ENCODE results near the gene KIRREL3. TPM values are rescaled to one million over a fixed set of nuclear protein-coding genes. Genes with fewer than 3 reads are reported as not detected.

KIRREL3 gene
- total RNA-seq, 4 donors from 2014 or later: 0.19 TPM; not detected in 3

DNA sequence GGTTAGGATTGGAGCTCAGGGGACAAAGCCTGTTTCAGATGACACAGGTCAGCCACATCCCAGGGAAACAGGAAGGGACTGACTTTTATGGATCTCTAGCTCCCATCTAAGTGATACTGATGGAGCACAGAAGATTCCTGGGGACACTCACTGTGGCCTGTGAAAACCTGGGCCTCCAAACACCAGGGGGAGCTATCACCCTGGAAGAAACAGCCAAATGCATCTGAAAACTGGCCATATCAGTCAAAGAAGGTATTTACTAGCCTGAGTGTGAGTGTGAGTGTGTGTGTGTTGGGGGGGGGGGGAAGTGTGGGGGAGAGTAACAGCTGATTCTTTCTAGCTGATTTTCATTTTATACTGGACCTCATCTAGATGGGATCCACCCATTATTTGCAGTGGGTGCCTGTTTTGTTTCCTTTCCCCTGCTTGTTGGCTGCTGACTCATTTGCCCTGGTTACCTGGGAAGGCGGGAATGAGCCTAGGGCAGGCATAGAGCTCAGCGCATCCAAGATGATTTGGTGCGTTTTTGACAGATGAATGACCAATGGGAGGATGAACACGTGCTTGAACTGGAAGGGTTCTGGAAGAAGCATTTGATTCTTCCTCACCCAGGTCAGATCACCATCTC is 284.0 kb downstream of the KIRREL3 start:
- Histone ChIP-seq H3K4me3 (no peak overlapping the region), H3K27me3 (peaks cover 0 to 42% (median 0%) of the 10 kb centered on the region in 4 donors), H3K27ac (no peak overlapping the region), H3K36me3 (no peaks in the 10 kb centered on the region), H3K4me1 (no peaks in the 10 kb centered on the region), H3K9me3 (no peaks in the 10 kb centered on the region)
- intact Hi-C loops (cut with DNase I): no loop called here
- TF ChIP-seq, protein P1, sequence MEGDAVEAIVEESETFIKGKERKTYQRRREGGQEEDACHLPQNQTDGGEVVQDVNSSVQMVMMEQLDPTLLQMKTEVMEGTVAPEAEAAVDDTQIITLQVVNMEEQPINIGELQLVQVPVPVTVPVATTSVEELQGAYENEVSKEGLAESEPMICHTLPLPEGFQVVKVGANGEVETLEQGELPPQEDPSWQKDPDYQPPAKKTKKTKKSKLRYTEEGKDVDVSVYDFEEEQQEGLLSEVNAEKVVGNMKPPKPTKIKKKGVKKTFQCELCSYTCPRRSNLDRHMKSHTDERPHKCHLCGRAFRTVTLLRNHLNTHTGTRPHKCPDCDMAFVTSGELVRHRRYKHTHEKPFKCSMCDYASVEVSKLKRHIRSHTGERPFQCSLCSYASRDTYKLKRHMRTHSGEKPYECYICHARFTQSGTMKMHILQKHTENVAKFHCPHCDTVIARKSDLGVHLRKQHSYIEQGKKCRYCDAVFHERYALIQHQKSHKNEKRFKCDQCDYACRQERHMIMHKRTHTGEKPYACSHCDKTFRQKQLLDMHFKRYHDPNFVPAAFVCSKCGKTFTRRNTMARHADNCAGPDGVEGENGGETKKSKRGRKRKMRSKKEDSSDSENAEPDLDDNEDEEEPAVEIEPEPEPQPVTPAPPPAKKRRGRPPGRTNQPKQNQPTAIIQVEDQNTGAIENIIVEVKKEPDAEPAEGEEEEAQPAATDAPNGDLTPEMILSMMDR (IDR thresholded peaks at IDR 0.05): peak in 5 of 6 experiments; percentile 27 to 49 (median 41)
- no peak for TF ChIP-seq POLR2A (IDR thresholded peaks at IDR 0.05)
- no peak for DNase-seq
- WGBS, 2 donors: 32 to 45% methylated on average over 2 to 4 of the region's 4 CpGs

DNA sequence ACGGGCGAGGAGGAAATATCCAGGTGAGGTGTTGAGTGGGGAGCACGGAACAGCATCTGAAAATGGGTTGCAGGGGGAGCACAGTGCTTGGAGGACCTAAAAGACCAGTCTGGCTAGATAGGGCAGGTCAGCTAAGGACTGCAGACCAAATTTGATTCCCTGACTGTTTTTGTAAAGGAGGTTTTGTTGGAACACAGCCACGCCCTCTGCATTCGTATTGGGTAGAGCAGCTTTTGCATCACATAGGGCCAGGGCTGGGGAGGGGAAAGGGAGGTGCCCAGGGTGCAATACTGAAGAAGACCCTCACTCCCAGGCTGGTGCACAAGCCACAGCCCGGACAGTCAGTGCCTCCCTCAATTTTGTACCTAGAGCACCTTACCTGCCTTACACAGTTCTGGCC is 286.8 kb downstream of the KIRREL3 start:
- no peak overlapping the region for H3K4me3 ChIP-seq
- TF ChIP-seq, protein P1 (IDR thresholded peaks at IDR 0.05): no peak
- TF ChIP-seq POLR2A (IDR thresholded peaks at IDR 0.05): no peak
- H3K27me3 ChIP-seq: peaks cover 0 to 60% (median 0%) of the 10 kb centered on the region in 4 donors
- intact Hi-C loops (cut with DNase I): no loop called here
- no peak for DNase-seq
- H3K9me3 ChIP-seq: no peaks in the 10 kb centered on the region
- 68 to 72% methylated on average over 5 to 6 of the region's 6 CpGs for WGBS, 2 donors
- H3K36me3 ChIP-seq: no peaks in the 10 kb centered on the region
- no peaks in the 10 kb centered on the region for H3K4me1 ChIP-seq
- H3K27ac ChIP-seq: no peak overlapping the region

DNA sequence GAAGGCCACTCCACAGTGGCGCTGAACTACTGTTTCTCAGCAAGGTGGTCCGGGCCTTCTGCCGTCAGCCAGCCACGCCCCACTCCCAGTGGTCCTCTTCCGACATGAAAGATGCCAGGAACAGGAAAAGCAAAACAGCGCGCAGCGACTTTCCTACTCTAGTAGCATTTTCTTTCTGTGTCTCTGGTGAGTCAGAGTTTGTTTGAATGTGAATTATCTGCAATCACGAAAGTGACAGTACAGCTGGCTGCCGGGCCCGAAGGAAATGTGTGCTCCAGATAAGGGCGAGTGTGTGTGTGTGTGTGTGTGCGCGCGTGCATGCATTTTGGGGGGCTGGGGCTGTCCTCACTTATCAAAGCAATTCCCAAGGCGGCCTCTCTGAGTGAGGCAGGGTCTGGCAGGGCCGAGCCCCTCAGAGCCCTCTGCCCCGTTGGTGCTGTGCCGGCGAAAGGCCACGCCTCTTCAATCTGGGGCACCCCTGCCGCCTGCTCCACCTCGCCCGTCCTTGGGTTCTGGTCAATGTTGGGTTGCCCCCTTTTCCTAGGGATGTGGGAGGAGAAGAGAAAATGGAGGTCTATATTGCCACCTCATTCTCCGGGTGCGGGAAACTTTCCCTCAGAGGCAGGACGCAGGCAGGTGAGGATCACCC is 288.5 kb downstream of the KIRREL3 start:
- intact Hi-C loops (cut with DNase I): no loop called here
- no peak for DNase-seq

DNA sequence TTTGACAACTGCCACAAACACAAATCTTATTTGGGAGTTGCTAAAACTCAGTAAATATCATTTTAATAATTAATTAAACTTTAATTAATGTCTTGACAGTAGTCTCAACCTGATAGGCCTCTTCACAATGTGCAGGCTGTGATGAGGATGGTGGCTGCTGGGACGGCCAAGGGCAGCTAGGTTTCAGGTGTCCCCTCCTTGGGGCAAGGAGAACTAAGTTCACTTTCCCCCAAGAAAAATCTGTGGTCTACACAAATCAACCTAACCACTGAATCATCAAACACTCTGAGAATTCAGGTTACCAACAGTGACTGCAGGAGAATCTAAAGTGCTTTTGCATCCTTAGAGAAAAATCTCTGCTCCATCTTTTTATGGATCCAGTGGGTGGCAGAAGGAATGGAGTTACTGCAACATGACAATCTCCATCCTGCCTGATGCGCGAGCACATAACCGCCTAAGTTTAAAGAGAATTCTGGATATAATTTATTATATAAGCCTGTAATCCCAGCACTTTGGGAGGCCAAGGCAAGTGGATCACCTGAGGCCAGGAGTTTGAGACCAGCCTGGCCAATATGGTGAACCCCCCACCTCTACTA is 289.7 kb downstream of the KIRREL3 start:
- H3K4me1 ChIP-seq: no peaks in the 10 kb centered on the region
- H3K27me3 ChIP-seq: peaks cover 0 to 54% (median 0%) of the 10 kb centered on the region in 4 donors
- no peak overlapping the region for H3K4me3 ChIP-seq
- 87 to 92% methylated on average over 3 to 4 of the region's 4 CpGs for WGBS, 2 donors
- TF ChIP-seq, protein P1 (IDR thresholded peaks at IDR 0.05): no peak
- no peak for TF ChIP-seq POLR2A (IDR thresholded peaks at IDR 0.05)
- H3K27ac ChIP-seq: no peak overlapping the region
- no peaks in the 10 kb centered on the region for H3K36me3 ChIP-seq
- no peaks in the 10 kb centered on the region for H3K9me3 ChIP-seq
- no peak for DNase-seq
- intact Hi-C loops (cut with DNase I): no loop called here

More for the DNA sequence above, 288.5 kb downstream of the KIRREL3 start:
- Histone ChIP-seq H3K36me3 (no peaks in the 10 kb centered on the region), H3K27me3 (peaks cover 0 to 60% (median 0%) of the 10 kb centered on the region in 4 donors), H3K27ac (no peak overlapping the region), H3K4me3 (no peak overlapping the region), H3K4me1 (no peaks in the 10 kb centered on the region), H3K9me3 (no peaks in the 10 kb centered on the region)
- WGBS, 2 donors: 50 to 56% methylated on average over 19 to 26 of the region's 27 CpGs
- TF ChIP-seq, protein P1 (IDR thresholded peaks at IDR 0.05): no peak
- TF ChIP-seq POLR2A (IDR thresholded peaks at IDR 0.05): no peak

DNA sequence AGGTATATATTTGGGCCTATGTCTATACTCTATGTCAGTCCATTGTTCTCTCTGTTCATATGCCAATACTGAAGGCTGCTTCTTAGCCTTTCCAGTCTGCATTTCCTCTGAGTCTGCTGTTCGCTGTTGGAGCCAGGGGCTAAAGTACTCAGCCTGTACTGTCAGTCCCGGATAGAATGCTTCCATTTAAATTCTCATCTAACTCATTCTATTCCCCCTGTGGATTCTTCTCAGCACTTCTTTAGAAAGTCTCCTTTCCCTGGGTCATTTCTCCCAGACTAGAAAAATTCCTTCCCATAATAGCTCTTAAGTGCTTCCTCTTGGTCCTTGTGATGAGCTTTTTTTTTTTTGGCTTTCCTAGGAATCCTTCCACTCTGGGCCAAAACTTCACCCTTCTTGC is 293.1 kb downstream of the KIRREL3 start:
- Histone ChIP-seq H3K36me3 (no peaks in the 10 kb centered on the region), H3K4me3 (no peak overlapping the region), H3K27me3 (peaks cover 0 to 28% (median 0%) of the 10 kb centered on the region in 4 donors), H3K4me1 (no peaks in the 10 kb centered on the region), H3K9me3 (no peaks in the 10 kb centered on the region), H3K27ac (no peak overlapping the region)
- WGBS, 2 donors: 53 to 77% methylated on average over 2 of the region's 2 CpGs
- intact Hi-C loops (cut with DNase I): no loop called here
- no peak for TF ChIP-seq POLR2A (IDR thresholded peaks at IDR 0.05)
- TF ChIP-seq, protein P1 (IDR thresholded peaks at IDR 0.05): no peak
- no peak for DNase-seq

All from esophagus squamous epithelium (tissue), 5 donors.